PFSK-1 (cell line): Measurements from ENCODE around the gene SKI.

Experiments used
- FOXP2 ChIP-seq: optimal IDR thresholded peaks from 2 replicates; pipeline ENCODE3; 2011; ENCODE audit warnings: borderline replicate concordance, control low read depth, inconsistent platforms; ENCODE audit not compliant: insufficient read depth; ENCODE audit errors: extremely low read length, extremely low read depth
- POLR2AphosphoS5 ChIP-seq: IDR thresholded peaks from 2 replicates; pipeline ENCODE4 v1.6.1; 2012; ENCODE audit warnings: low read depth, mild to moderate bottlenecking, control low read depth, low read length, moderate library complexity
- REST ChIP-seq, 2 experiments: IDR thresholded peaks; 2 replicates each; pipeline versions ENCODE4 v1.6.1 to v1.8.0; 2011 to 2012; ENCODE audit warnings: low read depth in 2 of 2, low read length in 2 of 2, control low read depth in 1 of 2, inconsistent platforms in 1 of 2, mild to moderate bottlenecking in 1 of 2, moderate library complexity in 1 of 2; ENCODE audit not compliant: insufficient read depth in 1 of 2
- SIN3A ChIP-seq: IDR thresholded peaks from 2 replicates; pipeline ENCODE4 v1.6.1; 2012; ENCODE audit warnings: mild to moderate bottlenecking, low read length, moderate library complexity, borderline replicate concordance; ENCODE audit not compliant: insufficient read depth
- TAF1 ChIP-seq: IDR thresholded peaks from 2 replicates; pipeline ENCODE4 v1.6.1; 2012; ENCODE audit warnings: low read length, control low read depth, borderline replicate concordance; ENCODE audit not compliant: insufficient read depth

- TF ChIP-seq TAF1 (no peak), POLR2AphosphoS5 (no peak), SIN3A (no peak), REST (IDR thresholded peaks at IDR 0.05; ENCODE audit: insufficient read depth in 1 of 2, low read depth in 2 of 2, low read length in 2 of 2) (no peak), FOXP2 (no peak)
Observed at GRCh38 chr1:2344744-2345296, 116.7 kb downstream of the SKI start.
